Panc1 (cell line): Measurements from ENCODE around the gene AIF1.

Experiments
- CTCF ChIP-seq: fragments of 450-650 bp; IDR thresholded peaks from 2 replicates; pipeline ENCODE4 v1.5.1; 2017; ENCODE audit warnings: mild to moderate bottlenecking
- REST ChIP-seq, 2 experiments: IDR thresholded peaks; 2 replicates each; pipeline ENCODE4 v1.6.1; 2011 to 2012; ENCODE audit warnings: low read depth in 2 of 2, control low read depth in 1 of 2, low read length in 1 of 2, mild to moderate bottlenecking in 1 of 2, moderate library complexity in 1 of 2; ENCODE audit not compliant: insufficient read depth in 1 of 2
- TCF7L2 ChIP-seq: IDR thresholded peaks from 2 replicates; pipeline ENCODE4 v1.6.1; 2011; ENCODE audit warnings: mild to moderate bottlenecking, low read depth, low read length, inconsistent platforms

GRCh38 chr6:31619805-31620585 lies 5.0 kb downstream of the AIF1 start:
- no peak for TF ChIP-seq CTCF
- TF ChIP-seq TCF7L2 = no peak; the same call in 1 of the 2 replicates
- no peak for TF ChIP-seq REST (IDR thresholded peaks at IDR 0.05; ENCODE audit: insufficient read depth in 1 of 2, low read depth in 2 of 2, low read length in 1 of 2)
